Stimulated activated CD4-positive, alpha-beta T cell treated with anti-CD3 and anti-CD28 coated beads, TNF-alpha, amount 100 ng/mL, for 1 hour (primary cell): ENCODE results near the gene TRDN.

Experiments
- DNase-seq, 3 donors: peaks; one replicate each; pipeline ENCODE4 v3.0.0-alpha.2; 2020; ENCODE audit warnings: low read depth in 3 of 3, low spot score in 1 of 3

TRDN gene, protein sequence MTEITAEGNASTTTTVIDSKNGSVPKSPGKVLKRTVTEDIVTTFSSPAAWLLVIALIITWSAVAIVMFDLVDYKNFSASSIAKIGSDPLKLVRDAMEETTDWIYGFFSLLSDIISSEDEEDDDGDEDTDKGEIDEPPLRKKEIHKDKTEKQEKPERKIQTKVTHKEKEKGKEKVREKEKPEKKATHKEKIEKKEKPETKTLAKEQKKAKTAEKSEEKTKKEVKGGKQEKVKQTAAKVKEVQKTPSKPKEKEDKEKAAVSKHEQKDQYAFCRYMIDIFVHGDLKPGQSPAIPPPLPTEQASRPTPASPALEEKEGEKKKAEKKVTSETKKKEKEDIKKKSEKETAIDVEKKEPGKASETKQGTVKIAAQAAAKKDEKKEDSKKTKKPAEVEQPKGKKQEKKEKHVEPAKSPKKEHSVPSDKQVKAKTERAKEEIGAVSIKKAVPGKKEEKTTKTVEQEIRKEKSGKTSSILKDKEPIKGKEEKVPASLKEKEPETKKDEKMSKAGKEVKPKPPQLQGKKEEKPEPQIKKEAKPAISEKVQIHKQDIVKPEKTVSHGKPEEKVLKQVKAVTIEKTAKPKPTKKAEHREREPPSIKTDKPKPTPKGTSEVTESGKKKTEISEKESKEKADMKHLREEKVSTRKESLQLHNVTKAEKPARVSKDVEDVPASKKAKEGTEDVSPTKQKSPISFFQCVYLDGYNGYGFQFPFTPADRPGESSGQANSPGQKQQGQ

DNA sequence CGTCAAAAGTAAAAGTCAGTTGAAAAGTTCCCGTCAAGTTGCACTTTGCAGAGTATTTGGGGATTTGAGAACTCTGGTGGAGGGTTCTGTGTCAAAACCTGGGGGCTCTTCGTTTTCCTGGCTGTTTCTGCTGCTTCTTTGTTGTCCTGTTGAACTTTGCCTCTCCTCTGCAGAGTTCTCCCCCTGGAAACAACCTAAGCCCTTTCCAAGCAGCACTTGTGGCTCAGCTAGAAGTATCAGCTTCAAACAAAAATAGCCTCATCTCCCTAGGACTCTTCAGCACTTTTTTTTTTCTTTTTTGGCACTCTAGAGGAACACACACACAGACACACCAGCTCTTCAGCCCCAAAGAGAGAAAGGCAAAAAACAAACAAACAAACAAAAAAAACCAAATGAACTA is at the start of gene TRDN:
TRDN (minus strand) TSS at position 169 of the 400 bp plus-strand sequence. CDS start 175 bp downstream, outside the sequence.
- no peak for DNase-seq

DNA sequence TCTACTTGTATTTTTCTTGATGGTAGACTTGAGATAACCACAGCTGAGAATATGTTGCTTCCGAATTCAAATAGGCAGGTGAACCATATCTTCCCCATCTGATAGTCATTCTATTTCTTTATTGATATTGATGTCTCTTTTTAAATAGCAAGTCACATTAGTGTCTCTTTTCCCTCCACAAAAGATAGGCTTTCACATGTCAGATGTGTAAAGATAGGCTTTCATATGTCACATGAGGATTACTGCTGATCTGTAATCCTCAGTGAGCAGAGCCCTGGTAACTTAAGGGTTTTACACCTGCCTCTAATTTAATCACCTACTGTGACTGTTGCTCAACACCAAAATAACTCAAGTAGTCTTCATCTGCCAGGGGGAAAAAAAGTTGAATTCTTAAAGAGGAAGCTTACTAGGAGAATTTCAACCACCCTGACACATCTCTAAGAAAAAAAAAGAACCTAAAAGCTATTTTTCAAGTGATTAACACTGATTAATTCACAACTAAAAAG is 45.3 kb upstream of the TRDN start:
- no peak for DNase-seq

DNA sequence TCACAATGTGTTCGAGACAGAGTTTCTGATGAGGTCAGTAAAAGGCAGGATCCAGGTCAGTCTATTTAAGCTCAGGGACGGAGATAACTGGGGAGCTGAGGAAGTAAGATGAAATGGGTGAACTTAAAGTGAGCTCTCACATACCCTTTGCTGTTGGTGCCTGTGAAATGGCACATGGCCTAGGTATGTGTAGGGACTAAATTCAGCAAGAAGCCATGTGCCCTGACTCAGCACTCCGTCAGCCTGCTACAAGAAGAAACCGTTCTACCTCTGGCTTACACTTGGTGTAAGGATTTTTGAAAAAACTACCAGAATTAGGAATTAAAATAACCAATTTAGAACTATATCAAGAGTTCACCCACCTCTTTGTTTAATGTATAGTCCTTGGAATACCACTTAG is 41.1 kb upstream of the TRDN start:
- no peak for DNase-seq

DNA sequence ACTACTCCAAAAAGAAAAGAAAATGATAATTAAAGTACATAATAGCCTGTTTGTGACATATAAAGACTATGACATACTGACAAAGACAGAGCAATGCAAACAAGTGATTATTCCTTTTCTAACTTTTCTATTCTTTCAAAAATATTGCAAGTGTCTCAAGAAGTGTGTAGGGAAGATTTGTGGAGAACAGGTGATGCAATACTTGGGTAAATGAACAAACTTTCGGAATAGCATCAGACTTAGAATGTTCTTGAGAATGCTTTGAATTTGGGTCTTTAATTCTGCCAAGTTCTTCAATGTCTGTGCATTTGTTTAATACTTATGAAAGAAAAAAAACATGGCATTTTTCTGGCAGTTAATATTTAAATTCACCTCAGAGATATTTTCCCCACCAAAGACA is 40.0 kb upstream of the TRDN start:
- no peak for DNase-seq

DNA sequence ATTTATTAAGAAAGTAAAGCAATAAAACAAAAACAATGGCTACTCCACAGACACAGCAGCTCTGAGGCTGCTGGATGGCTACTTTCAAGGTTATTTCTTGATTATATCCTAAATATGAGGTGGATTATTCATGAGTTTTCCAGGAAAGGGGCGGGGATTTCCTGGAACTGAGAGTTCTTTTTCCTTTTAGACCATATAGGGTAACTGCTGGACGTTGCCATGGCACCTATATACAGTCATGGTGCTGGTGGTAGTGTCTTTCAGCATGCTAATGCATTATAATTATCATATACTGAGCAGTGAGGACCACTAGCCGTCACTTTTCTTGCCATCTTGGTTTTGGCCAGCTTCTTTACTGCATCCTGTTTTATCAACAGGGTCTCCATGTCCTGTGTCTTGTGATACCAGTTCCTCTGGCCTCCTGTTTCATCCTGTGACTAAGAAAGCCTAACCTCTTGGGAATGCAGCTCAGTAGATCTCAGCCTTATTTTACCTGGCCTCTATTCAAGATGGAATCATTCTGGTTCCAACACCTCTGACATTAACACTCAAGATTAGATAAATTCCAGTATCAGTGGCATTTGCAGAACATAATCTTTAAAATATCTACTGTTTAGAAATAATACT is 32.3 kb upstream of the TRDN start:
- no peak for DNase-seq

DNA sequence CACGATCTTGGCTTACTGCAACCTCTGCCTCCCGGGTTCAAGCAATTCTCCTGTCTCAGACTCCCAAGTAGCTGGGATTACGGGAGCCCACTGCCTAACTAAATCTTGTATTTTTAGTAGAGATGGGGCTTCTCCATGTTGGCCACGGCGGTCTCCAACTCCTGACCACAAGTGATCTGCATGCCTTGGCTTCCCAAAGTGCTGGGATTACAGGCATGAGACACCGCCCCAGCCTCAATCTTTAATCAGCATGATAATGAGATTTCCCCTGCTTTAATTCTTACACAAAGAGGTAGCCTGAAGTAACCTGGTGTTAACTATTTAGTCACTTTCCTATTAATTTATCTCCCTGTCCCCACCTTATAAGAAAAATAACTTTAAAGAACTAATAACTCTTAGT is 31.3 kb upstream of the TRDN start:
- DNase-seq = no peak

DNA sequence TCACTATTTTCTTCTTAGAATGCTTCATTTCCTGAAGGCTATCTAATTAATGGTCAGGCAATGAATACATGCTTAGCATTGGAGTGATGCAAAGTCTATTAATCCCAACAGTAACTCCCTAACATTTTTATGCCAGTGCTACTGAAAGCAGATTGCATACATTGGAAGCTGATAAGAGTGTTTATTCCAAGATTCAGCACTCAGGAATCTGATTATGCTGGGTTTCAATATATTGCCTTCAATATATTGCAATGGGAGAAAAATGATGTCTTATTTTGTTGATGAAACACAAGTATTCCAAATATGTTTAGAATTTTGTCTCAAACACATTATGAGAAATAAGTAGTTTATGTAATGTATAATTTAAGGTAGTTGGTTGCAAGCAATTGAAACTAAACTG is 26.7 kb upstream of the TRDN start:
- no peak for DNase-seq

DNA sequence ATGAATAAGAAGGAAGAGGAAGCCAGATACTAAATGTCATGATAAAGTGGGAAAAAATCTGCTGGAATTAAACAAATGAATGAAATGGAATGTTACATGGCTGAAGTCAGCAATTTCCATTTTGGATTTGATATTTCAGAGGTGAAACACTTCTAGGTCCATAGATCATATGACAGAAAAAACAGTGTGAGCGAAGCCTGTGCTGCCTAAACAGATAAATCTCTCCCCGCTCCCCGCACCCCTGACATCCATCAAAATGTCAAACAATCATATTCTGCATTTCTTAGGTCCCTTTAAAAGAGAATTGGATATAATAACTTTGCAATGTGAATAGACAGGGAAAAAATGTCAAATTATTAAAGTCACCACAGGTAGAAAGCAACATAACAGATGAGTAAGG is 26.0 kb upstream of the TRDN start:
- DNase-seq = no peak

DNA sequence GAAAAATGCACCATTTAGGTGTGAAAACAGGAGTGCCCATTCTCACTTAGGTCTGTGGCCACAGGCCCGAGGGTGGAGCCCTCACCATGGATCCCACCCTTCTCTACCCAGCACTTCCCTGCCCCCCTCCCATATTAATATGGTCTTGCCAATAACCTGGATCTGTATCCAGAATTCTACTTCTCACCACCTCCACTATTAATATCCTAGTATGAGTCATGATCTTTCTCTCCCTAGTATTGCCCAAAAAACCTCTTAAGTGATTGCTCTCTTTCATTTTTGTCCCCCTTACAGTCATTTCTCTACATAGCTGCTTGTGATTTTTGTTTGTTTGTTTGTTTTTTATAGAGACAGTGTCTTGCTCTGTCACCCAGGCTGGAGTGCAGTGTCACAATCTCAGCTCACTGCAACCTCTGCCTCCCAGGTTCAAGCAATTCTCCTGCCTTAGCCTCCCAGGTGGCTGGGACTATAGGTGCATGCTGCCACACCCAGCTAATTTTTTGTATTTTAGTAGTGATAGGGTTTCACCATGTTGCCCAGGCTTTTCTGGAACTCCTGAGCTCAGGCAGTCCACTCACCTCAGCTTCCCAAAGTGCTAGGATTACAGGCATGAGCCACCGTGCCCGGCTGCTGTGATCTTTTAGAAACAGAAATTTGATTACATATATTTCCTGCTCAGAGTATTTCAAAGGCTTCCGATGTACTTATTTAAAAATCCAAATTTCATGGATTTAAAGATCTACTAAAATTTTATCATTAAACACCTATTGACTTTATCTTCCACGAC is 24.5 kb upstream of the TRDN start:
- no peak for DNase-seq

DNA sequence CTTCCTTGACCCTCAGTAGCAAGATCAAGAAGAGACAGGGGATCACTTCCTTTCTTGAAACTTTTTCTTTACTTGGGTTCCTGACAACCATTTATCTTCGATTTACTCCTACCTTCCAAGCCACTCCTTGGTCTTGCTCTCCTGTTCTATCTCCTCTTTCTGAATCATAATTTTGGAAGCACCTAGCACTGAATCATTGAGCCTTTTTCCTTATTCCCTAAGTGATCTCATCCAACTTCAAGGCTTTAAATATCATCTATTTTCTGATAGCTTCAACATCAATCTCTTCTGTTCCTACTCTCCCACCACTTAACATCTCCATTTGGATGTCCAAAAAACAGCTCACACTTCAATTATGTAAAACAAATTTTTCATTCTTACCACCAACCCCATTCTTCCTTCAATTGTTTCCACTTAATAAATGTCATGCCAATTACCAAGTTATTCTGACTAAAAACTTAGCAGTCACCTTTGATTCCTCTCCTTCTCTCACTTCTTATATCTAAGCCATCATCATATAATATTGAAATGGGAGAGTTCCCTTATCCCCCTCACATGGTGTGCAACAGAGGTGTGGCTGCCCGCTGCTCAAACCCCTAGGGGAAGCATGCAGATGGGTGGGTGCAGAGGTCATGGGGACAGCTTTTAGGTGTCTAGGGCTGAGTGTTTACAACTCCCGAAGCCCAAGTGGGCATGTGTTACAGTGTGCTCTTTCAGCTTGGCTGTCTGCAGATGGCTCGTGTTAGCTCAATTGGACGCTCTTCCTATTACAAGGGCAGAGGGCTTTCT is 23.4 kb upstream of the TRDN start:
- DNase-seq = no peak

DNA sequence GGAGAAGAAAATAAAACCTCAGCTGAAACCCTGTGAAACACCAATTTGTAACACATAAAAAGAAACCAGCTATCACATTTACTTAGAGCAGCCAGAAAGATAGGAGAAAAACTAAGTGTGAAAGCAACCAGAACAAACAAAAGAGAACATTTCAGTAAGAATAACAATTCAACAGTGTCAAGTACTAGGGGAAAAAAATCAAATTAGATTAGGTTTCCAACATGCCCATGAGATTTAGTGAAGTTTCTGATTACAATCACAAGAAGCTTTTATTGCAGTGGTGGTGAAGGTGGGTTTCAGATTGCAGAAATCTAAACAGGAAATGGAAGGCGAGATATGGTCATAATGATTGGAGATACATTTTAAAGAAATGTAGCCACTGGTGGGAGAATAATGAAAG is 22.1 kb upstream of the TRDN start:
- DNase-seq = no peak

DNA sequence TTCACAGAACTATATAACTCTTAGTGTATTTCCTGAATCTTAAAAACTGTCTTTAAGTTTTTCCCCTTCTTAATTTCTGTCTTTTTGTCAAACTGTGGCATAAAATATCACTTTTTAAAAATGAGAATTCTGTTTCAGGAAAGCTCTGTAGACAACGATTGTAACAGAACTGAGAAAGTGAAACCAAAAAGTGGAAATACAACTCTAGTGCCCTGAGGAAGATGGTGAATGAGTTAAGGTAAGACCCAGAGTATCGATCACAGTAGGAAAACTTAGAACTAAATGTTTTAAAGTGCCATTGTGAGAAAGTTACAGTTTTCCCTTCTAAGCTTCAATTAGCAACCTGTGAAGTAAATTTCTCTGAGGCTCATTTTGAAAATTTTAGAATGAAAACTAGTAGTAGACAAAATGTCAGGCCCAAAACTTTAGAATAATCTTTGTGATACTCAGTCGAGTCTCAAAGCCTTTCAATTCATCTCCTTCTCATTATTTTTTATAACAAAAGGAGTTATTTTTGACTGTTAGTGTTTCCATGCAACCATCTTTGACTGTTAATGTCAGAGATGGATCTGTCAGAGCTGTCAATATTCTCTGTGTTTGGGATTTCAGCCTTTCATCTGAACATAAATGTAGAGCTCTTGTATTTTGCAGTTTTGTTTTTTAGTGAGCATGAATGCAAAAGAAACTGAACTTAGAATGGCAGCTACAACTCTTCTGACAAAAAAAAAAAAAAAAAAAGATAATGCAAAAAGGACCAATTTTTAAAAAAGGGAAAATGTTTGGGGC is 19.0 kb upstream of the TRDN start:
- no peak for DNase-seq

DNA sequence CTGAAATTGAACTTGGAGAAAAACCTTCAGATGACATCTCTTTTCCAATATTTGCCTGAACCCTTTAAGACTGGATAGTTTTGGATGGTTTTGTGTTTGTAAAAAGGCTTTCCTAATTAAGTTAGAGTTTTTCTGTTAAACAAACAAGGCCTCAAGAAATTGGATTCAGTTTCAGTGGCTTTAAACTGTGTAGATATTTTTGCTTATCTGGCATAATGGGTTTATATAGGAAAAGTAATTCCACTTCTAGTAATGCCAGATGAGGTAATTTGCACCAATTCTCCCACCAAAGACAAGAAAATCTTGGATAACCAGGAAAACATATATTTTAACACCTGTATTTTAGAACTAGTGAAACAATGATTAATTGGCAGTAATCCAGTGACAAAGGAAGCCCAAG is 12.0 kb upstream of the TRDN start:
- DNase-seq = no peak

DNA sequence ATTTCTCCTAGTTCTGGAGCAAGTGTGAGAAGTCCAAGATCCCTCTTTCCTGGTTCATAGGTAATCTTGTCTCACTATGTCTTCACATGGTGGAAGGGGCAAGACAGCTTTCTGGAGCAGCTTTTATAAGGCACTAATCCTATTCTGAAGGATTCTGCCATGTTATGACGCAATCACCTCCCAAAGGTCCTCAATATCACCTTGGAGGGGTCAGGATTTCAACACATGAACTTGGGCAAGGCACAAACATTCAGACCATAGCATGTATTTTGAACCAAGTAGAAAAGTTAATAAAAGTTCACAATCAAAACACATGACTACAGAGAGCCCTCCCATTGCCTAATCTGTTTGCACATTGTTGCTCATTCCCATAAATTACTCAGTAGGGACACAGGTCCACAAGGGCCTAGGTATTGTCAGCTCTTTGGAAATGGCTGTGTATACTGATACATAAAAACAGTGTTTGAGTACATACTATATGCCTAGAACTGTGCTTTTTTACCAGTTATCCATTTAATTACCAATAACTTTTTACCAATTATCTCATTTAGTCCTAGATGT is 11.3 kb upstream of the TRDN start:
- DNase-seq = no peak

DNA sequence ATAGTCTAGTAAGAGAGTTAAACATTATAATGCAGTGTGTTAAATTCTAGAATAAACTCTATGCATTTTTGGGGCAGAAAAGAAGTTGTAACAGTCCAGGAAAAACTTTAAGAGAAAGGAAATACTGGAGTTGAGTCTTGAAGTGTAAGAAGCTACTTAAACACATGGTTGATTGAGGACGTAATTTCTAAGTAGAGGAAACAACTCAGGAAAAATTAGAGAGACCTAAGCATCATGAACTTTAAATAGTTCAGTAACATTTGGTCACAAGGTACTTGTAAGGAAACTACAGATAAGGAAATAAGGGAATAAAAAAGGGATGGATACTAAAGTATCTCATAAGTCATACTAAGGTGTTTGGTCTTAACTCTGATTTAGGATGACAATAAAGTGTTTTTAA is 4.7 kb upstream of the TRDN start:
- no peak for DNase-seq

DNA sequence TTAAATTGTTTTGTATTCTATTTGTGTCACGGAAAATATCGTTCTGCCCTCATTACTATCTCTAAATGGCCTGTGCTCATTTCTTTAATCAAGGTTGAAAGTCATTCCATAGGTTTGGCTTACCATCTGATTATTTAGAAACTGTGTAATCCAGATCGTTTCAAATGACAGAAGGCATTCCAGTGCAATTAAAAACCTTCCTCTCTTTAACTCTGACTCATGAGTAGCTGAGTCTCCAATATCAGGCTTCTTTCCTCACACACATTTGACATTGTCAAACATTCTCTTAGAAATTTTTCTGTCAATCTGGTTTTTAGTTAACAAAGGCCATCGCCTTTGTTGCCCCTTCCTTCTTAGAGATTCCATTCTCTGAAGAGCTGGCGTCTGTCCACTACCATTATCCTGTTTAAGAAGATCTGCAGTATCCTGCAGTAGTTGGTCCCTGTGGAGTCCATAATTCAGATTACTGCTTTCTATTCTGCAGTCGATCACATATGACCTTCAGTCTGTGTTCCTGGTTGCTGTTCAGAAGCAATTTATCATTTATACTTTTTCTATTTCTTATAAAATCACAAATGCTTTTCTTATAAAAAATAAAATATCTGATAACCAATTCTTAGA is 3.9 kb upstream of the TRDN start:
- no peak for DNase-seq

DNA sequence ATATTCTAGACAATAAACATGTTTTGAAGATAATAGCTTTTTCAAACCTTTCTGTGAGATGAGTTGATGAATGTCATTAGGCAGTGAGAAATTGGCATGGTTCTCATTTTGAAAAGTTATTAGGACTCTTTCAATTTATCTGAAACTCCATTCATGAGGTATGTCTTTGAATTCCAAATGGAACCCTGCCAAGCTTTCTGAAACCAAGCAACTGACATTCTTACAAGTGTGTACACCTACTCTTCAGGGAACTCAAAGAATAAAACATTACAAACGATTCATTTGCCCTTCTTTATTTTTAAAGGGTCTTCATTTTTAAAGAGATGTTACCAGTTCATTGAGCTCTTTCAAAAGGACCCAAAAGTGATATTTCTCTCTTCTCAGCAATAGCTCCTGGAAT is 2.1 kb upstream of the TRDN start:
- DNase-seq = no peak

DNA sequence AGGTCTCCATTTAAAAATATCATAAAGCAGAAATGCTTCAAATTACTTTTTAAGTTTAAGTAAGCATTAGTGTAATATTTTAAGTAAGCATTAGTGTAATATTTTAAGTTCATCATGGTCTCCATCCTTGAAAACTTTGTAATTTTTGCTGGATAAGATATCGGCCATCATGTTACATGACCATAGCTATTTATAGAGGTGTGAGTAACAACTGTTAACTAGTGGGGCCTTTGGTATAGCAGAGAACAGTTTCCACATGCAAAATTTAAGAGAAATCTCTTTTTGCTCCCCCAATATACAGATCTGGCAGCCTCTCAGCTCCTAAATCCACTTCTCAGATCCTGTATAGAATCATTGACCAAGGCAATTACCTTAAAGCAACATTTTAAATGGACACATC is 468 bp downstream of the TRDN start:
- no peak for DNase-seq

DNA sequence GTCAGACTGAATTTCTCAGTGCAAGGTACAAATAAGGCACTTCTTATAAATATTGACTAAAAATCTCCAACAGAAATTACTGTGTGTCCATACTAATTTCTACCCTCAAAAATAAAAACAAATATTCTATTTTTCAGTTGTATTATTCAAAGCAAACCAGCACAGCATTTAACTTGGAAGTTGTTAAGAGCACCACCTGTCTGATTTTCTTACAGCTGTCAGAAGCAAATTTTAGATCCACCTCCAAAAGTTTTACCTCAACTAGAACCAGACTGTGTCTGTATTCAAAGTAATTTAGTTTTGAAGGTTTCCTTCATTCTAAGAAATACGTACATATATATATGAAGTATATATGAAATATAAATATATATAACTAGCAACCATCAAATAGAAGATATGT is 1.2 kb downstream of the TRDN start:
- no peak for DNase-seq
